Osteocyte (in vitro differentiated cells): ENCODE results near the gene SYT2. TPM values are rescaled to one million over a fixed set of nuclear protein-coding genes. Genes with fewer than 3 reads are reported as not detected.

Experiments used
- DNase-seq: peaks from one replicate; pipeline ENCODE4 v3.0.0; 2021; ENCODE audit warnings: mixed read lengths; ENCODE audit not compliant: unreplicated experiment; ENCODE audit errors: extremely low spot score
- H3K27ac Mint-ChIP-seq: one replicate; pipeline ENCODE4 v1.8.0; 2021; ENCODE audit warnings: mild to moderate bottlenecking, mixed read lengths; ENCODE audit not compliant: unreplicated experiment
- H3K27me3 Mint-ChIP-seq: one replicate; pipeline ENCODE4 v1.8.0; 2021; ENCODE audit warnings: mixed read lengths; ENCODE audit not compliant: unreplicated experiment
- H3K36me3 Mint-ChIP-seq: one replicate; pipeline ENCODE4 v1.8.0; 2021; ENCODE audit warnings: mixed read lengths; ENCODE audit not compliant: unreplicated experiment
- H3K4me1 Mint-ChIP-seq: one replicate; pipeline ENCODE4 v1.8.0; 2021; ENCODE audit warnings: mixed read lengths; ENCODE audit not compliant: unreplicated experiment
- H3K4me3 Mint-ChIP-seq: one replicate; pipeline ENCODE4 v1.8.0; 2021; ENCODE audit warnings: mild to moderate bottlenecking, moderate library complexity, mixed read lengths; ENCODE audit not compliant: unreplicated experiment
- H3K9me3 Mint-ChIP-seq: one replicate; pipeline ENCODE4 v1.8.0; 2021; ENCODE audit warnings: mixed read lengths; ENCODE audit not compliant: unreplicated experiment
- total RNA-seq: library from RNA; stranded (reverse); gene quantifications from 2 replicates; pipeline ENCODE4 v1.2.1, GENCODE V29; 2021
- TF ChIP-seq, protein P1 (sequence below): fragments of 200-600 bp; sonication (generic); IDR thresholded peaks from 2 replicates; pipeline ENCODE4 v1.5.0; 2021; ENCODE audit warnings: antibody characterized with exemption, mild to moderate bottlenecking, moderate library complexity

The SYT2 gene
- total RNA-seq, 1 donor from 2014 or later: not detected

DNA sequence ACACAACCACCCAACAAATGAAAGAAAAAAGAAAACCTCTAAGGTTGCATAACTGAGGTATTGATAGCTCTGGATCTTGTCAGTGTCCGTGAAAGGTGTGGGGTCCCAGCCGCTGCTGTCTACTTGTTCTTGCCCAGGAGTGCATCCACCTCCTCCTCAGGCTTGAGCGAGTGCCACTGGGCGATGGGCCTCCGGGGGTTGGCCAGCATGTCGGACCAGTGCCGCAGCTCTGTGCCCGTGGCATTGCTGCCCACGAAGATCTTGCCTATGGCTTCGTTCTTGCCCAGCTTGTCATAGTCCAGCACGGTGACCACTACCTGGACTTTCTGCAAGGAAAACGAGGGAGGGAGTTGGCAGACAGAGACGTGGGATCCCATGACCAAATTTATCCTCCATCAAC, 113.6 kb downstream of the SYT2 start:
- Mint-ChIP-seq H3K36me3 (no peaks in the 10 kb centered on the region), H3K27me3 (no peaks in the 10 kb centered on the region), H3K9me3 (no peaks in the 10 kb centered on the region), H3K4me3 (no peak overlapping the region), H3K27ac (no peak overlapping the region), H3K4me1 (peaks cover 4% of the 10 kb centered on the region)
- no peak for DNase-seq
- TF ChIP-seq, protein P1, sequence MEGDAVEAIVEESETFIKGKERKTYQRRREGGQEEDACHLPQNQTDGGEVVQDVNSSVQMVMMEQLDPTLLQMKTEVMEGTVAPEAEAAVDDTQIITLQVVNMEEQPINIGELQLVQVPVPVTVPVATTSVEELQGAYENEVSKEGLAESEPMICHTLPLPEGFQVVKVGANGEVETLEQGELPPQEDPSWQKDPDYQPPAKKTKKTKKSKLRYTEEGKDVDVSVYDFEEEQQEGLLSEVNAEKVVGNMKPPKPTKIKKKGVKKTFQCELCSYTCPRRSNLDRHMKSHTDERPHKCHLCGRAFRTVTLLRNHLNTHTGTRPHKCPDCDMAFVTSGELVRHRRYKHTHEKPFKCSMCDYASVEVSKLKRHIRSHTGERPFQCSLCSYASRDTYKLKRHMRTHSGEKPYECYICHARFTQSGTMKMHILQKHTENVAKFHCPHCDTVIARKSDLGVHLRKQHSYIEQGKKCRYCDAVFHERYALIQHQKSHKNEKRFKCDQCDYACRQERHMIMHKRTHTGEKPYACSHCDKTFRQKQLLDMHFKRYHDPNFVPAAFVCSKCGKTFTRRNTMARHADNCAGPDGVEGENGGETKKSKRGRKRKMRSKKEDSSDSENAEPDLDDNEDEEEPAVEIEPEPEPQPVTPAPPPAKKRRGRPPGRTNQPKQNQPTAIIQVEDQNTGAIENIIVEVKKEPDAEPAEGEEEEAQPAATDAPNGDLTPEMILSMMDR: no peak

DNA sequence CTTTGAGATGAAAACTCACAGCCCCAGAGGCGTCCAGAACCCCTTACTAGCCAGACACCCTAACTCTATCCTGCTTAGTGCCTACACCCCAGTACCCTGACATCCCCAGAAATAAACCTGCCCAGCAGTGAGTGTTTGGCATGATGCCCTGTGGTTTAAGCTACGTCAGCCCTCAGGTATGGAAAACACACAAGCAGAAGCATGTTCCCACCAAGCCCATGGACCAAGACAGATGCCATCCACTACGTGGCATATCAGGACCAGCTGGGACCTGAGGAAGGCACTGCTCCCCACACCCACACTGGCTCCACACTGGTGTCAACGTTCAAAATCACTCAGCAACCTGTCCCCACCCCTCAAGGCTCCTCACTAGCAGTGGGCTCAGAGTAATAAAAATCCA, 116.4 kb downstream of the SYT2 start:
- Mint-ChIP-seq H3K4me1 (peaks cover 18% of the 10 kb centered on the region), H3K27ac (no peak overlapping the region), H3K36me3 (no peaks in the 10 kb centered on the region), H3K9me3 (no peaks in the 10 kb centered on the region), H3K4me3 (no peak overlapping the region), H3K27me3 (no peaks in the 10 kb centered on the region)
- TF ChIP-seq, protein P1: no peak
- no peak for DNase-seq

DNA sequence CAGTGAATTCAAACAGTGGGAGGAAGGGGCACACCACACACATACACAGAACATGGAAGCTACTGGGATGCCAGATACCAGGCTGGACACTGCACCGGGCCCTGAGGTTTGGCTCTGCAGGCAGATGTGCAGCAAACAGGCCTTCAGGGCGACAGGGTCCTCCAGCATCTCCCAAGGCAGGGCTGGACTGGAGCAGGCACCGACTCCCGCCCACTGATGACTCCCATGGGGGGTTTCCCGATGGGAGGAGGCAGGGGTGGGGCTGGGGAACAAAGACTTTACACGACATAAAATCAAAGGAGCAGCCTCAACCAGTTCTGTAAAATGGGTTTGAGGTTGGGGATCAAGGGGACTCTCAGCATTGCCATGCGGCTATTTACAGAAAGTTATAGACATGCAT, 118.1 kb downstream of the SYT2 start:
- Mint-ChIP-seq H3K27me3 (no peaks in the 10 kb centered on the region), H3K9me3 (no peaks in the 10 kb centered on the region), H3K4me1 (peaks cover 31% of the 10 kb centered on the region), H3K36me3 (no peaks in the 10 kb centered on the region), H3K27ac (no peak overlapping the region), H3K4me3 (no peak overlapping the region)
- DNase-seq: no peak
- TF ChIP-seq, protein P1: no peak

DNA sequence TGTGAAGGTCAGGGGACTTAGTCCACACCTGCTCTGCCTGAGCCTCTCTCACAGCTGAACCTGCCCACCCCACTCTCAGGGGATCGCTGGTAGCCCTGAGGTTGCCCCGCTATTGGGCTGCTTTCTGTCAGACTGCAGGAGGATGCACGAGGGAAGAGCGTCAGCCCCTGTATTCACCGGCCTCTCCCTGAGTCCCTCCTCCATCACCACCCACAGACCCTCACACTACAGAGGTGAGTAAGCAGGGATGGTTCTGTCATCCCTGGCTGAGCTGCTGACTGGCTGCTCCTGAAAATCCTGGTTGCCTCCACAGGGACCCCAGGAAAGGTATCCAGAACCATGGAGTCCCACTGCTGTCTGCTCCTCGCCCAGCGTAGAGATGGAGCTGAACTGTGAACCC, 118.7 kb downstream of the SYT2 start:
- H3K36me3 Mint-ChIP-seq: no peaks in the 10 kb centered on the region
- H3K27me3 Mint-ChIP-seq: no peaks in the 10 kb centered on the region
- H3K27ac Mint-ChIP-seq: no peak overlapping the region
- TF ChIP-seq, protein P1: no peak
- peaks cover 38% of the 10 kb centered on the region for H3K4me1 Mint-ChIP-seq
- no peak overlapping the region for H3K4me3 Mint-ChIP-seq
- no peak for DNase-seq
- H3K9me3 Mint-ChIP-seq: no peaks in the 10 kb centered on the region

DNA sequence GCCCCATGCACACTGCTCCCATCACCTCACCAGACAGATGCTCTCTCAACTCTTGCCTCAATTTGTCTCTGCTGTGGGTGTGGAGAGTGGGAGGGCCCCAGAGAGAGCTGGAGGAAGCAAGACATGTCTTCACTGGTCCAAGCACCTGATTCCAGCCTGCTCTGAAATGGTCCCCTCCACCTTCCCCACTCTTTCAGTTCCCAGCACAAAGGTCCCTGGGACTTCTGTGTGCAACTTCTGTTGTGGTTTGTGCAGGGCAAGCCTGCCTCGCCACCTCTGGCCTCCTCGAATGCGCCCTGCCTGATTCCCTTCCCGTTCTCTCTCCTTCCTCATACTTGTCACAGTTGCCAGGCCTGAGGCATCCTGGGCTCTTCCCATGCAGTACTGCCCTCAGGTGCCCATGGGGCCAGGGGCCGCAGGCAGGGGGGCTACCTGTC, 119.3 kb downstream of the SYT2 start:
- Mint-ChIP-seq H3K4me3 (no peak overlapping the region), H3K27me3 (no peaks in the 10 kb centered on the region), H3K27ac (no peak overlapping the region), H3K36me3 (no peaks in the 10 kb centered on the region), H3K4me1 (peaks cover 43% of the 10 kb centered on the region), H3K9me3 (no peaks in the 10 kb centered on the region)
- DNase-seq: no peak
- TF ChIP-seq, protein P1: no peak
